ENCODE data around the gene RHOC. TPM values are rescaled to one million over a fixed set of nuclear protein-coding genes. Genes with fewer than 3 reads are reported as not detected.

The RHOC gene
- total RNA-seq, 2 experiments from 2014 or later, result 34.2 to 34.7 TPM

DNA sequence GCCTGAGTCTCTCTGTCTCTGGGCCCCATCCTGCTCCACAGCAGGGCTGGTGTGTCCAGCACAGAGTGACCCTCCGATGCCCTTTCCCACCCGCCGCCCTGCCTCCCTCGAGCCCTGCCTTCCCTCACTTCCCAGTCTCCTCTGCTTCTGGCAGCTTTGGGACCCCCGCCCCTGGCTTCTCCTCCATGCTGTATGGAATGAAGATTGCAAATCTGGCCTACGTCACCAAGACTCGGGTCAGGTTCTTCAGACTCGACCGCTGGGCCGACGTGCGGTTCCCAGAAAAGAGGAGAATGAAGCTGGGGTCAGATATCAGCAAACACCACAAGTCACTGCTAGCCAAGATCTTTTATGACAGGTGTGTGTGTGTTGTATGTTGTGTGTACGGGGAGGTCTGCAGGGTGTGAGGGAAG, 18.1 kb downstream of the RHOC start:
- TF ChIP-seq, protein P1, sequence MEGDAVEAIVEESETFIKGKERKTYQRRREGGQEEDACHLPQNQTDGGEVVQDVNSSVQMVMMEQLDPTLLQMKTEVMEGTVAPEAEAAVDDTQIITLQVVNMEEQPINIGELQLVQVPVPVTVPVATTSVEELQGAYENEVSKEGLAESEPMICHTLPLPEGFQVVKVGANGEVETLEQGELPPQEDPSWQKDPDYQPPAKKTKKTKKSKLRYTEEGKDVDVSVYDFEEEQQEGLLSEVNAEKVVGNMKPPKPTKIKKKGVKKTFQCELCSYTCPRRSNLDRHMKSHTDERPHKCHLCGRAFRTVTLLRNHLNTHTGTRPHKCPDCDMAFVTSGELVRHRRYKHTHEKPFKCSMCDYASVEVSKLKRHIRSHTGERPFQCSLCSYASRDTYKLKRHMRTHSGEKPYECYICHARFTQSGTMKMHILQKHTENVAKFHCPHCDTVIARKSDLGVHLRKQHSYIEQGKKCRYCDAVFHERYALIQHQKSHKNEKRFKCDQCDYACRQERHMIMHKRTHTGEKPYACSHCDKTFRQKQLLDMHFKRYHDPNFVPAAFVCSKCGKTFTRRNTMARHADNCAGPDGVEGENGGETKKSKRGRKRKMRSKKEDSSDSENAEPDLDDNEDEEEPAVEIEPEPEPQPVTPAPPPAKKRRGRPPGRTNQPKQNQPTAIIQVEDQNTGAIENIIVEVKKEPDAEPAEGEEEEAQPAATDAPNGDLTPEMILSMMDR (IDR thresholded peaks at IDR 0.05), result no peak
- DNase-seq, result no peak
- Mint-ChIP-seq H3K27me3 (no peaks in the 10 kb centered on the region), H3K9me3 (no peaks in the 10 kb centered on the region), H3K4me3 (no peak overlapping the region), H3K27ac (peak overlapping the region; percentile 34), H3K36me3 (ENCODE audit: low read depth) (peaks cover 16% of the 10 kb centered on the region), H3K4me1 (ENCODE audit: low read depth) (peaks cover 3% of the 10 kb centered on the region)
- CTCF ChIA-PET, result no interaction called here
- intact Hi-C loops (cut with micrococcal nuclease), result no loop called here
- POLR2A ChIA-PET, result interaction anchor here (0.6 to 1.3 kb wide), 4 partner anchors 12 to 266 kb away, joined by 3 to 6 read pairs (median 4); partner anchors contain the start of gene MOV10
- ATAC-seq, result no peak

DNA sequence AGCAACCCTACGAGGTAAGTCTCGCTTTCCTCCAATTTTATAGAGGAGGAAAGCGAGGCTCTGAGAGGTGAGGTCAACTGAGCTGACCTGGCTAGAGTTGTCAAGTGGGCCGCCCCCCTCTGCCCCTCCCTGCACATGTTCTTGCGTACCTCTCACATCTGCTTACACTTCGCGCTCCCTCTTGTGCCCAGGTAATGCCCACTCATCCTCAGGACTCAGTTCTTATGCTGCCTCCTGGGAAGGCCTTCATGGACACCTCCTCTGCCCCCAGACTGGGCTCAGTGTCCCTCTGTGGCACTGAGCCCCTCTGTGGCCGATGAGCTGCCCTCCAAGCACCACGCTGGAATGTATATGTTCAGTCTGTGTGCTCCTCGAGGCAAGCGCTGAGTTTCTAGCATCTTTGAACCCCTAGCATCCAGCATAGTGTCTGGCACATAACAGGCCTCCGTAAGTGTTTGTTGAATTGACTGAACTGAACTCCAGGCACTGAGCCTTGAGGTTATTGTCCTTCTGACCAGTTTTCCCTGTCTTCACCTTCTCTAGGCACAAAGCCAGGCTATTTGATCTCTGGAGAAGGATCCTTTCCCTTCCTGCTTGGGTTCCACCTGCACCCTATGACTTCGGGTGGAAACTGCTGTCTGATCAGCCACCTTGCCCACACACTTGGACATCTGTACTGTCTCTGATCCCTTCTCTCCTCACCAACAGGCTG, 19.0 kb downstream of the RHOC start:
- ChIA-PET POLR2A (interaction anchor here (0.6 kb wide), 1 partner anchor 267 kb away, joined by 3 read pairs; no protein-coding TSS in a partner anchor), CTCF (no interaction called here)
- TF ChIP-seq, protein P1 (IDR thresholded peaks at IDR 0.05), result no peak
- peaks cover 3% of the 10 kb centered on the region for H3K4me1 Mint-ChIP-seq (ENCODE audit: low read depth)
- peak overlapping the region; percentile 19 for H3K27ac Mint-ChIP-seq
- no peak overlapping the region for H3K4me3 Mint-ChIP-seq
- no peaks in the 10 kb centered on the region for H3K9me3 Mint-ChIP-seq
- ATAC-seq, result no peak
- peaks cover 15% of the 10 kb centered on the region for H3K36me3 Mint-ChIP-seq (ENCODE audit: low read depth)
- no peaks in the 10 kb centered on the region for H3K27me3 Mint-ChIP-seq
- DNase-seq, result no peak
- intact Hi-C loops (cut with micrococcal nuclease), result no loop called here

DNA sequence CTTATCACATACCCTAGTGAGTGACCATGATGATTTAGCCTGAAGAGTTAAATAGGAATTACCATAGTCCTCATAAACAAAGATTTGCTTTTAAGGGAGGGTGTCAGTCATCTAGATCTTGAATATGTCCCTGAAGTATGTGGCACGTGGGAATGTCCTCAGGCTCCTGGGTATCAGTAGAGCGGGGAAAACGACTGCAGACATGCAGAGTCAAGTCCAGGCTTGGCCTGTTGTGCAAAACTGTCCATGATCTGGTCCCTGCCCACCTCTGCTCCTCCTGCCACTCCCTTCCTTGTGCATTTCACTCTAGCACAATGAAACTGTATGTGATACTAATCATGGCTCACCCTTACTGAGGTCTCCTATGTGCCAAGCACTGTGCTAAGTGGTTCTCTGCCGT, 19.6 kb downstream of the RHOC start:
- Mint-ChIP-seq H3K36me3 (ENCODE audit: low read depth) (peaks cover 14% of the 10 kb centered on the region), H3K9me3 (no peaks in the 10 kb centered on the region), H3K27me3 (no peaks in the 10 kb centered on the region), H3K27ac (no peak overlapping the region), H3K4me3 (no peak overlapping the region), H3K4me1 (ENCODE audit: low read depth) (peaks cover 3% of the 10 kb centered on the region)
- intact Hi-C loops (cut with micrococcal nuclease), result no loop called here
- DNase-seq (no peak), ATAC-seq (no peak)
- CTCF ChIA-PET, result no interaction called here
- POLR2A ChIA-PET, result no interaction called here
- TF ChIP-seq, protein P1 (IDR thresholded peaks at IDR 0.05), result no peak

DNA sequence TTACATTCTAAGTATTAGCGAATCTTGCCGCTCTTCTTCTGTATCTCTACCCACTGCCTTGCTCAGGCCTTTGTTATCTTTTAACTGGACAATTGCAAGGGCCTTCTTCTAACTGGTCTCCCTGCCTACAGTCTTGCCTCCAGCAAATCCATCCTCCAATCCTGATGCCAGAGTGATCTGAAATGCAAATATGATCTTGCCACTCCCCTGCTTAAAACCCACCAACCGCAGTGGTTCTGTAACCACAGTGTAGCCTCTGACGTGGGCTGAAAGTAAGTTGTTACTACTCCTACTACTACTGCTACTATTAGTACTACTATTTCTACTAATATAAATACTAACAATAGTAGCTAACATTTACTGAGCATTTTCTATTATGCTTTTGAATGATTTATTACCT, 20.1 kb downstream of the RHOC start:
- TF ChIP-seq, protein P1 (IDR thresholded peaks at IDR 0.05), result no peak
- Mint-ChIP-seq H3K4me1 (ENCODE audit: low read depth) (peaks cover 3% of the 10 kb centered on the region), H3K36me3 (ENCODE audit: low read depth) (peaks cover 12% of the 10 kb centered on the region), H3K27ac (no peak overlapping the region), H3K27me3 (no peaks in the 10 kb centered on the region), H3K4me3 (no peak overlapping the region), H3K9me3 (no peaks in the 10 kb centered on the region)
- CTCF ChIA-PET, result no interaction called here
- DNase-seq, result no peak
- intact Hi-C loops (cut with micrococcal nuclease), result no loop called here
- POLR2A ChIA-PET, result interaction anchor here (1.8 kb wide), 1 partner anchor 15 kb away, joined by 4 read pairs; no protein-coding TSS in a partner anchor
- no peak for ATAC-seq

DNA sequence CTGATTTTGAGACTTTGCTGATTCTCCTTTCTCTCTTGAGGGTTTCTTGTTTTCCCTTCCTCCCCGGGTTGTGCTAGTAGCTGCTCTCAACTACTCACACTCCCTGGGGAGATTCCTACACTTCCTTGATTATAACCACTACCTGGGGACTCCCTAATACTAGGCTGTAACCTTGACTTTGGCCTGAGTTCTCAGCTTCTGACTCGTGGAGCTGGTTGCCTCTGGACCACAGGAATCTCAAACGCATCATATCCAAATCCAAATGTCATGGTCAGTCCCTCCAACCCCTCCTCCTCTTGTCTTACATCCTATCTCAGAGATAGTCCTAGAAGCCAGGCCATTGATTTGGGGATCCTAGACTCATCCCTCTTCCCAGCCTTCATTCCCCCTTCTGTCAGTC, 20.5 kb downstream of the RHOC start:
- Mint-ChIP-seq H3K27me3 (no peaks in the 10 kb centered on the region), H3K36me3 (ENCODE audit: low read depth) (peaks cover 9% of the 10 kb centered on the region), H3K27ac (no peak overlapping the region), H3K9me3 (no peaks in the 10 kb centered on the region), H3K4me1 (ENCODE audit: low read depth) (peaks cover 3% of the 10 kb centered on the region), H3K4me3 (no peak overlapping the region)
- TF ChIP-seq, protein P1 (IDR thresholded peaks at IDR 0.05), result no peak
- ChIA-PET POLR2A (interaction anchor here (1.8 kb wide), 1 partner anchor 14 kb away, joined by 4 read pairs; no protein-coding TSS in a partner anchor), CTCF (no interaction called here)
- intact Hi-C loops (cut with micrococcal nuclease), result no loop called here
- ATAC-seq (no peak), DNase-seq (no peak)

Data from activated CD8-positive, alpha-beta T cell treated with anti-CD3 and anti-CD28 coated beads for 36 hours (primary cell).